Neutrophil (primary cell): ENCODE measurements around the gene SDHB.

Experiments used
- H3K27ac ChIP-seq: fragments of 200-600 bp; sonication (generic); 2 replicates; pipeline ENCODE4 v1.5.1; 2016; ENCODE audit warnings: mild to moderate bottlenecking, moderate library complexity
- H3K27me3 ChIP-seq: fragments of 200-600 bp; sonication (generic); 2 replicates; pipeline ENCODE4 v1.6.0; 2016; ENCODE audit warnings: mild to moderate bottlenecking
- H3K36me3 ChIP-seq: fragments of 200-600 bp; sonication (generic); 2 replicates; pipeline ENCODE4 v1.5.1; 2017
- H3K4me1 ChIP-seq, 2 experiments: fragments of 200-600 bp in 1 of 2; sonication (generic) in 1 of 2; 1 replicate in 1 of 2; 2 replicates in 1 of 2; pipeline versions ENCODE4 v1.5.1 to v1.6.1; 2013 to 2016; ENCODE audit warnings: low read depth in 1 of 2, low read length in 1 of 2, mild to moderate bottlenecking in 1 of 2, moderate library complexity in 1 of 2; ENCODE audit not compliant: control insufficient read depth in 1 of 2, insufficient read depth in 1 of 2
- H3K4me3 ChIP-seq, 2 experiments: fragments of 200-600 bp in 1 of 2; sonication (generic) in 1 of 2; 1 replicate in 1 of 2; 2 replicates in 1 of 2; pipeline ENCODE4 v1.5.1; 2013 to 2016; ENCODE audit warnings: low read depth in 1 of 2, low read length in 1 of 2, mild to moderate bottlenecking in 1 of 2, moderate library complexity in 1 of 2
- H3K9me3 ChIP-seq: fragments of 200-600 bp; sonication (generic); 2 replicates; pipeline ENCODE4 v1.5.1; 2016
- CTCF ChIP-seq: fragments of 200-600 bp; sonication (generic); IDR thresholded peaks from 2 replicates; pipeline ENCODE4 v1.5.1; 2016; ENCODE audit warnings: antibody characterized with exemption

SDHB gene

GRCh38 chr1:16986113-16986512, 67.7 kb downstream of the SDHB start:
- Histone ChIP-seq H3K27me3 (peaks cover 23% of the 10 kb centered on the region), H3K9me3 (no peaks in the 10 kb centered on the region), H3K4me1 (no peaks in the 10 kb centered on the region), H3K36me3 (peaks cover 66% of the 10 kb centered on the region), H3K27ac (no peak overlapping the region), H3K4me3 (no peak overlapping the region)
- no peak for TF ChIP-seq CTCF

GRCh38 chr1:16984717-16985116, 69.1 kb downstream of the SDHB start:
- Histone ChIP-seq H3K4me1 (peaks cover 0 to 3% of the 10 kb centered on the region in 2 experiments), H3K36me3 (peaks cover 52% of the 10 kb centered on the region), H3K9me3 (no peaks in the 10 kb centered on the region), H3K27ac (no peak overlapping the region), H3K4me3 (no peak overlapping the region), H3K27me3 (peaks cover 37% of the 10 kb centered on the region)
- no peak for TF ChIP-seq CTCF

GRCh38 chr1:16983649-16984048, 70.2 kb downstream of the SDHB start:
- H3K36me3 ChIP-seq = peaks cover 41% of the 10 kb centered on the region
- no peak for TF ChIP-seq CTCF
- peaks cover 0 to 3% of the 10 kb centered on the region in 2 experiments for H3K4me1 ChIP-seq
- no peak overlapping the region for H3K27ac ChIP-seq
- no peak overlapping the region for H3K4me3 ChIP-seq
- no peaks in the 10 kb centered on the region for H3K9me3 ChIP-seq
- peaks cover 47% of the 10 kb centered on the region for H3K27me3 ChIP-seq

GRCh38 chr1:16982902-16983301, 70.9 kb downstream of the SDHB start:
- H3K9me3 ChIP-seq = no peaks in the 10 kb centered on the region
- H3K4me3 ChIP-seq = no peak overlapping the region
- peaks cover 55% of the 10 kb centered on the region for H3K27me3 ChIP-seq
- peaks cover 34% of the 10 kb centered on the region for H3K36me3 ChIP-seq
- H3K27ac ChIP-seq = no peak overlapping the region
- TF ChIP-seq CTCF = no peak
- peaks cover 0 to 3% of the 10 kb centered on the region in 2 experiments for H3K4me1 ChIP-seq

GRCh38 chr1:16981269-16981849, 72.5 kb downstream of the SDHB start:
- Histone ChIP-seq H3K27ac (no peak overlapping the region), H3K36me3 (peaks cover 19% of the 10 kb centered on the region), H3K27me3 (peaks cover 58% of the 10 kb centered on the region), H3K9me3 (no peaks in the 10 kb centered on the region), H3K4me1 (peaks cover 0 to 3% of the 10 kb centered on the region in 2 experiments), H3K4me3 (no peak overlapping the region)
- no peak for TF ChIP-seq CTCF
